ENCODE results near the gene TMEM234. TPM values are rescaled to one million over a fixed set of nuclear protein-coding genes. Genes with fewer than 3 reads are reported as not detected.

TMEM234 gene
- total and polyA plus RNA-seq, 2 donors from 2014 or later = 20.5 to 39.4 TPM

- Histone ChIP-seq H3K36me3 (ENCODE audit: control insufficient read depth in 2 of 3, insufficient read depth in 3 of 3, low read length in 3 of 3) (peaks cover 4 to 32% (median 18%) of the 10 kb centered on the region in 3 donors), H3K27me3 (ENCODE audit: control insufficient read depth, insufficient read depth, low read length) (no peaks in the 10 kb centered on the region), H3K27ac (ENCODE audit: low read depth in 2 of 2, low read length in 2 of 2) (no peak overlapping the region), H3K4me1 (ENCODE audit: control insufficient read depth in 2 of 3, insufficient read depth in 2 of 3, low read depth in 1 of 3, low read length in 3 of 3) (peaks cover 4 to 11% (median 10%) of the 10 kb centered on the region in 3 donors), H3K9ac (ENCODE audit: low read length in 3 of 3) (no peak overlapping the region), H3K9me3 (ENCODE audit: control insufficient read depth in 2 of 3, insufficient read depth in 1 of 3, low read length in 3 of 3) (no peaks in the 10 kb centered on the region), H3K4me3 (ENCODE audit: low read length in 3 of 3) (no peak overlapping the region)
- DNase-seq (peak in 1 of 5 donors; percentile 54), FAIRE-seq (no peak)
- intact Hi-C loops (cut with DNase I) = no loop called here
- TF ChIP-seq, protein P1, sequence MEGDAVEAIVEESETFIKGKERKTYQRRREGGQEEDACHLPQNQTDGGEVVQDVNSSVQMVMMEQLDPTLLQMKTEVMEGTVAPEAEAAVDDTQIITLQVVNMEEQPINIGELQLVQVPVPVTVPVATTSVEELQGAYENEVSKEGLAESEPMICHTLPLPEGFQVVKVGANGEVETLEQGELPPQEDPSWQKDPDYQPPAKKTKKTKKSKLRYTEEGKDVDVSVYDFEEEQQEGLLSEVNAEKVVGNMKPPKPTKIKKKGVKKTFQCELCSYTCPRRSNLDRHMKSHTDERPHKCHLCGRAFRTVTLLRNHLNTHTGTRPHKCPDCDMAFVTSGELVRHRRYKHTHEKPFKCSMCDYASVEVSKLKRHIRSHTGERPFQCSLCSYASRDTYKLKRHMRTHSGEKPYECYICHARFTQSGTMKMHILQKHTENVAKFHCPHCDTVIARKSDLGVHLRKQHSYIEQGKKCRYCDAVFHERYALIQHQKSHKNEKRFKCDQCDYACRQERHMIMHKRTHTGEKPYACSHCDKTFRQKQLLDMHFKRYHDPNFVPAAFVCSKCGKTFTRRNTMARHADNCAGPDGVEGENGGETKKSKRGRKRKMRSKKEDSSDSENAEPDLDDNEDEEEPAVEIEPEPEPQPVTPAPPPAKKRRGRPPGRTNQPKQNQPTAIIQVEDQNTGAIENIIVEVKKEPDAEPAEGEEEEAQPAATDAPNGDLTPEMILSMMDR (IDR thresholded peaks at IDR 0.05; ENCODE audit: borderline replicate concordance, extremely low read depth, insufficient read depth) = no peak
Observed at GRCh38 chr1:32198237-32199042, 23.7 kb downstream of the TMEM234 start.

DNA sequence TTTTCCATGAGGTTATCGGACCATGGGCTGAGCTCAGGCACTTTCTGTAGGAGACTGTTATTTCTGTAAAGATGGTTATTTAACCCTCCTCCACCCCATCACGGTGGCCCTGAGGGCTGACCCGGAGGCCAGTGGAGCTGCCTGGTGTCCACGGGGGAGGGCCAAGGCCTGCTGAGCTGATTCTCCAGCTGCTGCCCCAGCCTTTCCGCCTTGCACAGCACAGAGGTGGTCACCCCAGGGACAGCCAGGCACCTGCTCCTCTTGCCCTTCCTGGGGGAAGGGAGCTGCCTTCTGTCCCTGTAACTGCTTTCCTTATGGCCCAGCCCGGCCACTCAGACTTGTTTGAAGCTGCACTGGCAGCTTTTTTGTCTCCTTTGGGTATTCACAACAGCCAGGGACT, 24.3 kb downstream of the TMEM234 start:
- no peak overlapping the region for H3K27ac ChIP-seq (ENCODE audit: low read depth in 2 of 2, low read length in 2 of 2)
- FAIRE-seq (no peak), DNase-seq (peak in 1 of 5 donors; percentile 30)
- intact Hi-C loops (cut with DNase I) = no loop called here
- H3K4me3 ChIP-seq (ENCODE audit: low read length in 3 of 3) = no peak overlapping the region
- no peaks in the 10 kb centered on the region for H3K27me3 ChIP-seq (ENCODE audit: control insufficient read depth, insufficient read depth, low read length)
- TF ChIP-seq, protein P1 (IDR thresholded peaks at IDR 0.05; ENCODE audit: borderline replicate concordance, extremely low read depth, insufficient read depth) = no peak
- H3K36me3 ChIP-seq (ENCODE audit: control insufficient read depth in 2 of 3, insufficient read depth in 3 of 3, low read length in 3 of 3) = peaks cover 4 to 38% (median 23%) of the 10 kb centered on the region in 3 donors
- no peaks in the 10 kb centered on the region for H3K9me3 ChIP-seq (ENCODE audit: control insufficient read depth in 2 of 3, insufficient read depth in 1 of 3, low read length in 3 of 3)
- peaks cover 4 to 11% (median 10%) of the 10 kb centered on the region in 3 donors for H3K4me1 ChIP-seq (ENCODE audit: control insufficient read depth in 2 of 3, insufficient read depth in 2 of 3, low read depth in 1 of 3, low read length in 3 of 3)
- H3K9ac ChIP-seq (ENCODE audit: low read length in 3 of 3) = no peak overlapping the region

DNA sequence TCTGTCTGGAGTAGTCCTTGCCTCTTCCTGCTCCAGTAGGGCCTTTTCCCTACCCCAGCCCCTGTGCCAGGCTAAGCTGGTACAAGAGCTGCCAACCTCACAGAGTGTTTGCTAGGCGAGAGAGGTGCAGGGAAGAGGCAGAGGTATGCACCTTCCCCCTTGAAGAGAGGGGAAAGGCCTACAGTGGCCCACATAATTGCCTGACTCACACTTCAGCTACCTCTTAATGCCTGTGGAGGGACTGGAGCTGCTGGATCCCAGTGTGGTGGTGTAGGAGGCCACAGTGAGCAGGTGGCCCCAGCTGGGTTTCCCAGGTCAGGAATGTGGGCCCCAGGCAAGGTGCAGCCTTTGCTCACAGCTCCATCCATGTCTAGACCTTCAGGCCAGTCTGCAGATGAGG, 25.1 kb downstream of the TMEM234 start:
- intact Hi-C loops (cut with DNase I) = no loop called here
- peak in 1 of 5 donors; percentile 39 for DNase-seq
- no peak overlapping the region for H3K27ac ChIP-seq (ENCODE audit: low read depth in 2 of 2, low read length in 2 of 2)
- peaks cover 4 to 11% (median 10%) of the 10 kb centered on the region in 3 donors for H3K4me1 ChIP-seq (ENCODE audit: control insufficient read depth in 2 of 3, insufficient read depth in 2 of 3, low read depth in 1 of 3, low read length in 3 of 3)
- peaks cover 4 to 45% (median 30%) of the 10 kb centered on the region in 3 donors for H3K36me3 ChIP-seq (ENCODE audit: control insufficient read depth in 2 of 3, insufficient read depth in 3 of 3, low read length in 3 of 3)
- TF ChIP-seq, protein P1 (IDR thresholded peaks at IDR 0.05; ENCODE audit: borderline replicate concordance, extremely low read depth, insufficient read depth) = no peak
- no peaks in the 10 kb centered on the region for H3K27me3 ChIP-seq (ENCODE audit: control insufficient read depth, insufficient read depth, low read length)
- no peak overlapping the region for H3K9ac ChIP-seq (ENCODE audit: low read length in 3 of 3)
- H3K4me3 ChIP-seq (ENCODE audit: low read length in 3 of 3) = no peak overlapping the region
- H3K9me3 ChIP-seq (ENCODE audit: control insufficient read depth in 2 of 3, insufficient read depth in 1 of 3, low read length in 3 of 3) = no peaks in the 10 kb centered on the region
- no peak for FAIRE-seq
